ENCODE data around the gene GNPNAT1.

DNA sequence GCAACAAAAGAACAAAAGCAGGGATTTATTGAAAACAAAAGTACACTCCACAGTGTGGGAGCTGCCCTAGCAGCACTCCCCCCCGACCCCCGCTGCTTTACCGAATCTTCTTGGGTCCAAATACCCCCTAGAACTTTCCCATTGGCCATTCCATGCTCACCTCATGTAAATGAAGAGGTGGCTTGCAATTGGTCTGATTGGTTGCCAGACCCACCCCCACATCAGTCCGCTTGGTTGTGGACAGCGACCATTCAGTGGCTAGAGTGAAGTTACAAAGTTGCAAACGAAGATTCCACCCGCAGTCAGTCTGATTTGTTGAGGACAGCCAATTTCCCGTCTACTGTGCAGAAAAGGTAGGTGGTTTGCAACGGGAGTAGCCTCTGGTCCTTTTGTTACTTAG lies 57.6 kb downstream of the GNPNAT1 start:
- TF ChIP-seq, protein P1, sequence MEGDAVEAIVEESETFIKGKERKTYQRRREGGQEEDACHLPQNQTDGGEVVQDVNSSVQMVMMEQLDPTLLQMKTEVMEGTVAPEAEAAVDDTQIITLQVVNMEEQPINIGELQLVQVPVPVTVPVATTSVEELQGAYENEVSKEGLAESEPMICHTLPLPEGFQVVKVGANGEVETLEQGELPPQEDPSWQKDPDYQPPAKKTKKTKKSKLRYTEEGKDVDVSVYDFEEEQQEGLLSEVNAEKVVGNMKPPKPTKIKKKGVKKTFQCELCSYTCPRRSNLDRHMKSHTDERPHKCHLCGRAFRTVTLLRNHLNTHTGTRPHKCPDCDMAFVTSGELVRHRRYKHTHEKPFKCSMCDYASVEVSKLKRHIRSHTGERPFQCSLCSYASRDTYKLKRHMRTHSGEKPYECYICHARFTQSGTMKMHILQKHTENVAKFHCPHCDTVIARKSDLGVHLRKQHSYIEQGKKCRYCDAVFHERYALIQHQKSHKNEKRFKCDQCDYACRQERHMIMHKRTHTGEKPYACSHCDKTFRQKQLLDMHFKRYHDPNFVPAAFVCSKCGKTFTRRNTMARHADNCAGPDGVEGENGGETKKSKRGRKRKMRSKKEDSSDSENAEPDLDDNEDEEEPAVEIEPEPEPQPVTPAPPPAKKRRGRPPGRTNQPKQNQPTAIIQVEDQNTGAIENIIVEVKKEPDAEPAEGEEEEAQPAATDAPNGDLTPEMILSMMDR (conservative IDR thresholded peaks at IDR 0.05 in 1 of 2, IDR thresholded peaks at IDR 0.05 in 1 of 2; ENCODE audit: low read depth in 1 of 2, low read length in 2 of 2), result no peak
- no peak for TF ChIP-seq EZH2 (IDR thresholded peaks at IDR 0.05; ENCODE audit: low read length, missing control alignments)
